ENCODE results near the gene TINAGL1.

GRCh38 chr1:31615939-31616338, 39.6 kb downstream of the TINAGL1 start:
- TF ChIP-seq RFX5 (IDR thresholded peaks at IDR 0.05; ENCODE audit: low read depth, low read length): no peak
- TF ChIP-seq DPF2 (IDR thresholded peaks at IDR 0.05): no peak
- TF ChIP-seq CTCF (IDR thresholded peaks at IDR 0.05 in 2 of 3, conservative IDR thresholded peaks at IDR 0.05 in 1 of 3; ENCODE audit: control insufficient read depth in 2 of 3, extremely low read depth in 1 of 3, insufficient read depth in 1 of 3, low read depth in 3 of 3, low read length in 3 of 3): no peak
- TF ChIP-seq ZNF24 (IDR thresholded peaks at IDR 0.05): no peak
- no peak for TF ChIP-seq MYB (IDR thresholded peaks at IDR 0.05; ENCODE audit: borderline replicate concordance, low read depth, low read length)
- no peak for TF ChIP-seq KDM1A (IDR thresholded peaks at IDR 0.05; ENCODE audit: borderline replicate concordance)
- TF ChIP-seq POU2F2 (IDR thresholded peaks at IDR 0.05; ENCODE audit: borderline replicate concordance, low read depth, low read length): no peak
- TF ChIP-seq CBFB (IDR thresholded peaks at IDR 0.05; ENCODE audit: low read depth): no peak

Data from GM12878 (cell line).